ENCODE results near the gene CCS. TPM values are rescaled to one million over a fixed set of nuclear protein-coding genes. Genes with fewer than 3 reads are reported as not detected.

CCS gene
- 10 to 100 TPM; 36.7 to 40.0 TPM for total RNA-seq

GRCh38 chr11:66592457-66593302 is at the start of gene CCS, which contains the start of gene CCDC87:
Gene CCS (plus strand): TSS chr11:66593185. CDS start chr11:66593262, 77 bp downstream.
Gene CCDC87 (minus strand): TSS chr11:66593063. CDS start chr11:66593015, 48 bp downstream.

GRCh38 chr11:66545701-66546367 is 47.2 kb upstream of the CCS start, which contains the start of gene ZDHHC24:
Gene ZDHHC24 (minus strand): TSS chr11:66546048. CDS start chr11:66546003, 45 bp downstream.

GRCh38 chr11:66546368-66546965 is 46.5 kb upstream of the CCS start, which contains the start of gene ACTN3:
Gene ACTN3 (plus strand): TSS chr11:66546903. CDS start chr11:66546938, 35 bp downstream.

GRCh38 chr11:66568124-66568916 is 24.7 kb upstream of the CCS start, which contains the start of gene CTSF:
Gene CTSF (minus strand): TSS chr11:66568606. CDS start chr11:66568486, 120 bp downstream.

GRCh38 chr11:66616379-66617154 is 23.6 kb downstream of the CCS start, which contains the start of gene RBM14:
Gene RBM14 (plus strand): TSS chr11:66616630. CDS start chr11:66616721, 91 bp downstream.

GRCh38 chr11:66638177-66639065 is 45.4 kb downstream of the CCS start, which contains the start of gene RBM4:
Gene RBM4 (plus strand): TSS chr11:66638703. CDS start chr11:66639712, 1,009 bp downstream.

Other genes with a start within 250 kb of the CCS start
- 10 to 100 TPM; 42.9 to 48.0 TPM for gene BRMS1, start 248.1 kb upstream of the CCS start, total RNA-seq
- 1 to 10 TPM; 9.4 to 9.8 TPM for gene B4GAT1, start 245.6 kb upstream of the CCS start, total RNA-seq
- 10 to 100 TPM; 16.0 to 16.2 TPM for gene SLC29A2, start 221.4 kb upstream of the CCS start, total RNA-seq
- under 1 TPM in 1 of 2 experiments, not detected in 1; 0.05 TPM for gene NPAS4, start 172.2 kb upstream of the CCS start, total RNA-seq
- 10 to 100 TPM; 53.0 to 57.4 TPM for gene MRPL11, start 154.3 kb upstream of the CCS start, total RNA-seq
- 1 to 10 TPM; 7.5 to 9.5 TPM for gene PELI3, start 126.3 kb upstream of the CCS start, total RNA-seq
- 10 to 100 TPM; 61.8 to 62.5 TPM for gene DPP3, start 112.8 kb upstream of the CCS start, total RNA-seq
- 10 to 100 TPM; 14.8 to 16.2 TPM for gene BBS1, start 82.5 kb upstream of the CCS start, total RNA-seq
- 10 to 100 TPM; 17.0 to 18.0 TPM for gene ZDHHC24, start 47.1 kb upstream of the CCS start, total RNA-seq
- under 1 TPM in 1 of 2 experiments, not detected in 1; 0.05 TPM for gene ACTN3, start 46.3 kb upstream of the CCS start, total RNA-seq
- gene CTSF, start 24.6 kb upstream of the CCS start, total RNA-seq, result 1 to 10 TPM; 4.4 to 4.5 TPM
- gene CCDC87, start 122 bp upstream of the CCS start, total RNA-seq, result under 1 TPM in 1 of 2 experiments, not detected in 1; 0.07 TPM
- 100 to 1,000 TPM; 112 to 125 TPM for gene RBM14, start 23.4 kb downstream of the CCS start, total RNA-seq
- 100 to 1,000 TPM; 123 to 132 TPM for gene RBM4, start 45.5 kb downstream of the CCS start, total RNA-seq
- gene RBM4B, start 84.7 kb downstream of the CCS start, total RNA-seq, result 10 to 100 TPM; 17.4 to 20.0 TPM
- under 1 TPM; 0.05 to 0.08 TPM for gene SPTBN2, start 136.0 kb downstream of the CCS start, total RNA-seq